NT2/D1 (cell line): ENCODE data around the gene RCAN2.

ENCODE experiments used
- DNase-seq: peaks from one replicate; pipeline ENCODE4 v3.0.0-alpha.2; 2011; ENCODE audit warnings: low read depth, low spot score
- H3K27me3 ChIP-seq: 2 replicates; pipeline ENCODE4 v1.6.0; 2011; ENCODE audit warnings: mild to moderate bottlenecking; ENCODE audit not compliant: insufficient read length, insufficient read depth
- H3K36me3 ChIP-seq: 2 replicates; pipeline ENCODE4 v1.6.1; 2011; ENCODE audit warnings: mild to moderate bottlenecking, low read length, mixed read lengths; ENCODE audit not compliant: insufficient read depth, insufficient read length
- H3K4me1 ChIP-seq: 2 replicates; pipeline ENCODE4 v1.5.1; 2011; ENCODE audit not compliant: insufficient read depth, insufficient read length
- H3K4me3 ChIP-seq: 2 replicates; pipeline ENCODE4 v1.5.1; 2011; ENCODE audit warnings: low read depth; ENCODE audit not compliant: insufficient read length
- H3K9ac ChIP-seq: 2 replicates; pipeline ENCODE4 v1.6.0; 2011; ENCODE audit warnings: low read depth; ENCODE audit not compliant: insufficient read length
- H3K9me3 ChIP-seq: 2 replicates; pipeline ENCODE4 v1.5.1; 2011; ENCODE audit warnings: mild to moderate bottlenecking, low read length; ENCODE audit not compliant: insufficient read depth
- SUZ12 ChIP-seq: IDR thresholded peaks from 2 replicates; pipeline ENCODE4 v1.6.1; 2011; ENCODE audit not compliant: insufficient read length, insufficient read depth; ENCODE audit errors: extremely low read depth
- YY1 ChIP-seq: IDR thresholded peaks from 2 replicates; pipeline ENCODE4 v1.6.1; 2011; ENCODE audit not compliant: insufficient read length, insufficient read depth
- ZNF274 ChIP-seq: IDR thresholded peaks from 2 replicates; pipeline ENCODE4 v1.6.1; 2011; ENCODE audit warnings: mild to moderate bottlenecking, low read depth, low read length

RCAN2 gene

GRCh38 chr6:46207174-46207573, 284.1 kb downstream of the RCAN2 start:
- DNase-seq, result no peak
- no peaks in the 10 kb centered on the region for H3K4me1 ChIP-seq
- no peak overlapping the region for H3K4me3 ChIP-seq
- TF ChIP-seq YY1, result no peak
- no peak for TF ChIP-seq ZNF274
- TF ChIP-seq SUZ12, result no peak
- no peaks in the 10 kb centered on the region for H3K36me3 ChIP-seq
- peaks cover 4% of the 10 kb centered on the region; the same call in 1 of the 2 replicates for H3K9me3 ChIP-seq
- no peak overlapping the region for H3K9ac ChIP-seq
- no peaks in the 10 kb centered on the region for H3K27me3 ChIP-seq

- Histone ChIP-seq H3K27me3 (no peaks in the 10 kb centered on the region), H3K36me3 (no peaks in the 10 kb centered on the region), H3K4me1 (no peaks in the 10 kb centered on the region), H3K4me3 (no peak overlapping the region), H3K9me3 (peaks cover 4% of the 10 kb centered on the region; the same call in 1 of the 2 replicates), H3K9ac (no peak overlapping the region)
- no peak for DNase-seq
- TF ChIP-seq SUZ12 (no peak), ZNF274 (no peak), YY1 (no peak)
Observed at GRCh38 chr6:46204880-46205650, 286.2 kb downstream of the RCAN2 start.

DNA sequence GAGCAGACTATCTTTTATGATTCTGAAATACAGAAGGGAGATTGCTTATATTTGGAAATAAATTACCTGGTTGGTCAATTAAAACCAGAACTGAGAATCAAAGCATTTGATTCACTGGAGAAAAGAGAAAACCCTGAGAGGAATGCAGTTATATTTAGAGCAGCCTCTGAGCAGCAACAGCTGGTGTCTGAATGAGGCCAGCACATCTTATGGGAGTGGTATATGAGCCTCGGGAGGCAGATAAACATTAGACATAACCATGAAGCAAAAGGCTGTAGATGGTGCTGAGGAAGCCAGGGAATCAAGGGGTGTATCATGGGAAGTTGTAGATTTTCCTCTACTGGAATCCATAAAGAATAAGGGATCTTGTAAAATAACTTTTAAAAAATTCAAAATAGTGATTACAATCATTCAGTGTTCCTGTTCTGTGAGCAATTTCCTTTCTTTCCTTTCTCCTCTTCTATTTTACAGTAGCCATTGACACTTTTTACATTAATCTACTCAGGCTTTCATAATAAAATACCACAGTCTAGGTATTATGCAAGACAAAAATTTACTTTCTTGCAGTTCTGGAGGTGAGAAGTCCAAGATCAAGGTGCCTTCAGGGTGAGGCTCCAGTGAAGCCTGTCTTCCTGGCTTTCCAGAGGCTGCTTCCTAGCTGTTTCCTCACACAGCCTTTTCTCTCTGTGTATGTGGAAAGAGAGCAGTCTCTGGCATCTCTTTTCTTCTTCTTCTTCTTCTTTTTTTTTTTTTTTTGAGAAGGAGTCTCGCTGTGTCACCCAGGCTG, 287.7 kb downstream of the RCAN2 start:
- Histone ChIP-seq H3K9me3 (peaks cover 4% of the 10 kb centered on the region; the same call in 1 of the 2 replicates), H3K4me1 (no peaks in the 10 kb centered on the region), H3K4me3 (no peak overlapping the region), H3K36me3 (no peaks in the 10 kb centered on the region), H3K9ac (no peak overlapping the region), H3K27me3 (no peaks in the 10 kb centered on the region)
- TF ChIP-seq ZNF274 (no peak), YY1 (no peak), SUZ12 (no peak)
- no peak for DNase-seq

DNA sequence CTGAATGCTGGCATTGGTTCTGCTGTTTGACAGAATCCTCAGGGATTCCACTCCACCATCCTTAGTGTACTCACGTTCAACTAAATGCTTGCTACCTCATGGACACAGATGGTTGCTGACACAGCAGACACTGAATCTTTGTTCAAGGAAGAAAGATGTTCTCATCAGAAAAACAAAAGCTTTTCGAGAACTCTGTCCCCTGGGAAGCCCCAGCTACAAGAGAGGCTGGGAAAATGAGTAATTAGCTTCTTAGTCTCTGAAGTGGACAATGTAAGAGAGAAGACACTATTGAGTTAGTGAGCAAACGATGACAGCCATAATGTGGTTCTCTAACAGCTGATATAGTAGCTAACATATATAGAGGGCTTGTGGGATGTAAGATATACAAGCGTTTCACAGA, 289.5 kb downstream of the RCAN2 start:
- Histone ChIP-seq H3K27me3 (no peaks in the 10 kb centered on the region), H3K36me3 (no peaks in the 10 kb centered on the region), H3K9me3 (peaks cover 4% of the 10 kb centered on the region; the same call in 1 of the 2 replicates), H3K9ac (no peak overlapping the region), H3K4me3 (no peak overlapping the region), H3K4me1 (no peaks in the 10 kb centered on the region)
- DNase-seq, result no peak
- no peak for TF ChIP-seq SUZ12
- TF ChIP-seq YY1, result no peak
- TF ChIP-seq ZNF274, result no peak

DNA sequence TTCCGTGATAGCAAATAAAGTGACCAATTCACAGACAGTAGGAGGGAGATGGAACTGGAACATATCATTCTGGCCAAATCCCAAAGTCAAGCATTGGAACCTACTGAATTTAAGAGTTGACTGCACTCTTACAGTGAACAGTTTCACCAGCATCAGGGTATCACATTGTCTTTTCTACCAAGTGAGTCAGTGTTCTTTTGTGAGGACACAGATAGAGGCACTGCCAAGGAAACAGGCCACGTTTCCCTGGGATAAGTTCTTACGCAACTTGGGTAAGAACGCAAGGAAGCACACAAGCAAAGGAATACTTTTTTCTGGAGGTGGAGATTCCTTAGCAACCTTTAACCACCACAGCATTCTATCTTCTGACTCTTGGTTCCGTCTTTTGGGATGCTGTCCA, 291.9 kb downstream of the RCAN2 start:
- Histone ChIP-seq H3K27me3 (no peaks in the 10 kb centered on the region), H3K9ac (no peak overlapping the region), H3K4me3 (no peak overlapping the region), H3K9me3 (peaks cover 4% of the 10 kb centered on the region; the same call in 1 of the 2 replicates), H3K36me3 (no peaks in the 10 kb centered on the region), H3K4me1 (no peaks in the 10 kb centered on the region)
- TF ChIP-seq SUZ12, result no peak
- TF ChIP-seq ZNF274, result no peak
- no peak for TF ChIP-seq YY1
- no peak for DNase-seq

GRCh38 chr6:46191961-46192360, 299.3 kb downstream of the RCAN2 start:
- H3K4me3 ChIP-seq, result no peak overlapping the region
- H3K27me3 ChIP-seq, result no peaks in the 10 kb centered on the region
- H3K9me3 ChIP-seq, result no peaks in the 10 kb centered on the region
- no peaks in the 10 kb centered on the region for H3K4me1 ChIP-seq
- TF ChIP-seq SUZ12 (no peak), YY1 (no peak), ZNF274 (no peak)
- H3K9ac ChIP-seq, result no peak overlapping the region
- DNase-seq, result no peak
- H3K36me3 ChIP-seq, result no peaks in the 10 kb centered on the region

DNA sequence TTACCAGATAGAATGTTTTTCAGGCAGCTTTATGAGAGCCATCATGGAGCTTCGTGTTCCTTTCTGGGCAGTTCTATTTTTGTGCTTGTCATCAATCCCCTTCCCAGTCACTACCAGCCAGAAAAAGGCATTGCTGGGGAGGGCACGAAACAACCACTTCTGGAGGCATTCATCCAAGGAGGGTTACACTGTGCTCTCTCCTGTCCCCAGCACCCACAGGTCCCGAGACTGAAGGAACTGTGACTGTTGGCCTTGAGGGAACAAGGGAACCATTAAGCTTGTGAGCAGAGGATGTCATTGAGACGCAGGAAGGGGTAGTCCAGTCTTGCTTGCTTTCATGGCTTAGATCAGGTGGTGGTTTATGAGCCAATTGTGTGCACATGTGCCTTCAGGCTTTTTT, 300.4 kb downstream of the RCAN2 start:
- no peak overlapping the region for H3K4me3 ChIP-seq

More for the DNA sequence above, 300.4 kb downstream of the RCAN2 start:
- H3K9me3 ChIP-seq, result no peaks in the 10 kb centered on the region
- H3K27me3 ChIP-seq, result no peaks in the 10 kb centered on the region
- TF ChIP-seq YY1, result no peak
- H3K4me1 ChIP-seq, result no peaks in the 10 kb centered on the region
- DNase-seq, result no peak
- no peak overlapping the region for H3K9ac ChIP-seq
- no peaks in the 10 kb centered on the region for H3K36me3 ChIP-seq
